RCC 7860 (cell line): ENCODE measurements around the gene MAPK12.

Experiments used
- DNase-seq: peaks from one replicate; pipeline ENCODE4 v3.0.0-alpha.2; 2015; ENCODE audit warnings: low spot score
- FAIRE-seq: peaks from 2 replicates; lab custom pipeline; 2012; peaks lifted over from hg19 to GRCh38; lab: Jason Lieb, UNC

MAPK12 gene

DNA sequence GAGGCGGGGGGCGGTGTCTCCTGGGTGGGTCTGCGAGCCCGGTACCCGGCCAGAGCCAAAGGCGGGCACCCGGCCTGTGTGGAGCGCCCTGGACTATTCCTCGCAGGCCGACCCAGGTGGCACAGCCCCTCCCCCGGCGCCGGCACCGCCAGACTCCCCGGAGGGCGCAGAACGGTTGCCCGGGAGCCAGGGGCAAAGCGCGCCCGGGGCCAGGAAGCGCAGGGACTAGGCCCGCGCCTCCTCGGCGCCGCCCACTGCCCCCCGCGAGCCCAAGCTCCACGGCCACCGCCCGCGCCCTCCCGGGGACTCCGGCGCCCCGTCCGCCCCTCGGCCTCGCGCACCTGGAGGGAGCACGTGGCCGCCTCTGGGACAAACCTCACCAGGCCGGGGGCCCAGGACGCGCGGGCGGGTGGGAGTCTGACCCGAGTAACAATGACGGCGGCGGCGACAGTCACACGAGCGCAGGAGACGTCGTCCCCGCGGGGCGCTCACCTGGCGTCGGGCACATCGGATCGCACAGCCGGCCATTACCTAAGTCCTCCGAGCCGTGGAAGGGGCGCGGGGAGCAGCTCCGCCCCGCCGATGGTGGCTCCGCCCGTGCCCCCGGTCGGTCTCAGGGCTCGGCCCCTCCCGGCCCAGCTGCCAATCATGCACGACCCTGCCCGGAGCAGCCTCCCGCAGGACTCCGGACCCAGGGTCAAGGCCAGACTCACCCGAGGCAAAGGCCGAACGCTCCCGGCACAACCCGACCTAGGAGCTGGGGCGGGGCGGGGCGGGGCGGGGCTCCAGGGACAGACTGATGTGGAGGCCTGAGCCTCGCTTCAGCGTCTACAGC is 38.5 kb upstream of the MAPK12 start:
- FAIRE-seq: no peak

DNA sequence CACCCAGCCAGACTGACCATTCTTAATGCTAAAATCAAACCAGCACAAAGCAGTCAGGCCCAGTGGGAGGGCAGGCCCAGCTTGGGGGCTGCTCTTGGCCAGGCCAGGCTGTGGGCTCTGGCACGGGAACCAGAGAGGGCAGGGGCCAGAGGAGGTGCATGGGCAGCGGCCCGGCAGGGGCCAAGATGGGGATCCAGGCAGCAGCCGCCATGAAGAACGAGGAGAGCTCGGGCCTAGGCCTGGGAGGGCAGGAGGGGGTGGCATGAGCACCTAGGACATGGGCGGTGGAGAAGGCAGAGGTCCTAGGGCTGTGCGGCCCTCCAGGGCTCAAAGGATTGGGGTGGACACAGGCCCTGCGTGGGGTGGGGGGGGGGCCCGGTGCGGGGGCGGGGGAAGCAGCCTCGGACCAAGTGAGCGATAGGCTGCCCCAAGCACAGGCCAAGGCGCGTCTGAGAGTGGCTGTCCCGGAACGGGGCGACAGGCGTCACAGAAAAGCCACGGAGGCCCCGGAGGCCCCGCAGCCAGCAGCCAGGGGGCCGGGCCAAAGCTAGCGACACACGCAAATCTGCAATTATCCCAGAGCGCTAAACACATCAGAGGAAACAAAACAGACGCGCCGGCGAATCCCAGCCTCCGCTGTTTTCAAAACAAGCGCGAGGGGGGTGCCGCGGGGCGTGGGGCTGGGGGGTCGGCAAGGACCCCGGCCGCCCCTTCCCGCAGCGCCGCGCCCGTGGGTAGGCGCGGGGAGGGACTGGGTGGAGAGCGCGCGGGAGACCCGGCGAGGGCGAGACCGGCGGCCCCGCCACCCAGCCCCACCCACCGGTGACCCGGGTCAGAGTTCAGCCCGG is 37.7 kb upstream of the MAPK12 start:
- DNase-seq (no peak), FAIRE-seq (no peak)

More for the DNA sequence above, 38.5 kb upstream of the MAPK12 start:
- no peak for DNase-seq

DNA sequence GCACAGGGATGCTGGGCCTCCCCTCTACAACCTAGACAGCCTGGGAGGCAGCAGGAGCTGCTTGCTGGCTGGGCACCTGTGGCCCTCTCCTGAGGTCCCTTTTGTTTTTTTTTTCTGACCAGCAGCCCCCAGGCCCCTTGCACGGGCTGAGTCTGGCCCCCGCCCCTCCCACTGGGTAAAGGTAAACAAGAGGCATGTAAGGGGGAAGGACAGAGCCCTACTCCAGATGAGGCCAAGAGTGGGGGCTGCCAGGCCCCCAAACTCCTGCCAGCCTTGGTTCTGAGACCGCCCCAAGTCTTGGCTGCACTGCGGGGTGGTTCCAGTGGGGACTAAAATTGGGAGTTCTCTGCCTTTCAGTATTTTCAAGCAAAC is 36.8 kb upstream of the MAPK12 start:
- FAIRE-seq (no peak), DNase-seq (no peak)

DNA sequence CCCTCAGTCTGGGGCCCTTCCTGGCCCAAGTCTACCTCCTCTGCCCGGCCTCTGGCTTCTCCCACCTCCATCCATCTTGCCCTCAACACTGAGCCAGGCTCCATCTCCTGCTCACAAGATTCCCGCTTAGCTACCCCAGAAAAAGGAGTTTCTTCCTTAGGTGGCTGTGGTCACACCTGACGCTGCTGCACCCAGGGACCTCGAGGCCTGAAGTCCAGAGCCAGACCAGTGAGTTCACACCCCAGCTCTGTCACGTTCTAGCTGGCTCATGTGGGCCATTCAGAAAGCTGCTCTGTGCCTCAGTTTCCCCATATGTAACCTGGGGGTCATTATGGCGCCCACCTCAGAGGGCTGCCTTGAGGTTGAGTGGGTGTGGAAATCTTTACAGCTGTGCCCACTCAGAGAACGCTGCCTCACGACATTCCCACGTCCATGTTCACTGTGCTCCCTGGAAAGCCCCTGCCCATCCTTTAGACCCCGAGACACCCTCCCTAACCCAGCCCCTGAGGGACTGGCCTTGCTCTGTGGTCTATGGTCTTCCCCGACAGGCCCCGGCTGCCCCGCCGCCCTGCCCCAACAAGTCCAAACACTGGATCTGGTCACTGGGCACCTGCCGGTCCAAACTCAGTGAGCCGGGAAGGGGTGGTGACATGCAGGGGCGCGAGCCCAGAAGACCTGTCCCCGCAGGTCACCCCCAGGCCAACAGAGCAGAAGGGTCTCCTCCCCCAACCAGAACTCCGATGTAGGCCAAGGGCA is 36.2 kb upstream of the MAPK12 start:
- DNase-seq (no peak), FAIRE-seq (no peak)

DNA sequence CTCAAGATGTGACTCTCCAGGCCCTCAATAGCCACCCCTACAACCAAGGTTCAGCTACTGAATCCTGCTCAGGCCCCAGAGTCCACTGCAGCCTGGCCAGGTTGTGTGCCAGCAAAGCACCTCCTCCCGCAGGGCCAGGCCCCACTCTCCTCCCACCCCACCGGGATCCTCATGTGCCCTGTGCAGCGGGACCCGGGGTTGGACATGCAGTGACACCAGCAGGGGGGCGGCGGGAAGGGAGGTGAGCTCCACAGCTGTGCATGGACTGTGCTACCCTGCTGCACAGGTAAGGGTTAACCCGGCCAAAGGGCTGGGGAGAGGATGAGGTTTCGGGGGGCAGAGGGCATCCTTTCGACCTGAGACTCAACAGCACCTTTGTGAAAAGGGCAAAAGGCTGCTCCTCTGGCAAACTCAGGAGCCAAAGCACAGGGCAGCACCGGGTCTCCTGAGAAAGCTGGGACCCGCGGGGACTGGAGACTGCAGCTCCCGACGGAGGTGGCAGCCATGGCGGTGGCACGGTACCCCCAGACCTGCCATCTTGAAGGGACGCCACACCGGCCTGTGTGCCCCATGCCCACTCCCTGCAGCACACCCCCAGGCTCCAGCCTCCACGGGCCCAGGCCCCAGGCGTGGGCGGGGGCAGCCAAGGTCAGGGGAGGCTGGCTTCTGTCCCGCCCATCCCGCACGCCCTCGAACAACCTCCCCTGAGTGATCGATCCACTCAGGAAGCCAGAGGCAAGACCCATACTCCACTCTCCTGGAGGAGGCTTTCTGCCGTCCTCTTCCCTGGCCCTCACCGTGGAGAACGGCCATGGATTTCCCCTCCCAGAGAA is 35.4 kb upstream of the MAPK12 start:
- FAIRE-seq (no peak), DNase-seq (no peak)

DNA sequence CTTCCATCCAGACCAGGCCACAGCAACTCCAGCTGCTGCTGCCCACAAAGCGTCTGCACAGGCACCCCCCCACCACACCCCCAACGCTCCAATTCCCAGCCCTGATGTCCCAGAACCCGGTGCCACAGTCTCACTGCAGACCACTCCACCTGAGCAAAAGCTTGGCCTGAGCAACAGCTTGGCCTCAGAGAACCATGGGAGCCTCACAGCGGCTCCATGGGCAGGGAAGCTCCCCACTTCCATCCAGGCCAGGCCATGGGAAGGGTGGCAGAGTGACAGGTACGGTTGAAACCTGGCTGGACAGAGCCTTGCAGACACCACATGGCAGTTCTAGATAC is 32.8 kb upstream of the MAPK12 start:
- FAIRE-seq: no peak
- no peak for DNase-seq

DNA sequence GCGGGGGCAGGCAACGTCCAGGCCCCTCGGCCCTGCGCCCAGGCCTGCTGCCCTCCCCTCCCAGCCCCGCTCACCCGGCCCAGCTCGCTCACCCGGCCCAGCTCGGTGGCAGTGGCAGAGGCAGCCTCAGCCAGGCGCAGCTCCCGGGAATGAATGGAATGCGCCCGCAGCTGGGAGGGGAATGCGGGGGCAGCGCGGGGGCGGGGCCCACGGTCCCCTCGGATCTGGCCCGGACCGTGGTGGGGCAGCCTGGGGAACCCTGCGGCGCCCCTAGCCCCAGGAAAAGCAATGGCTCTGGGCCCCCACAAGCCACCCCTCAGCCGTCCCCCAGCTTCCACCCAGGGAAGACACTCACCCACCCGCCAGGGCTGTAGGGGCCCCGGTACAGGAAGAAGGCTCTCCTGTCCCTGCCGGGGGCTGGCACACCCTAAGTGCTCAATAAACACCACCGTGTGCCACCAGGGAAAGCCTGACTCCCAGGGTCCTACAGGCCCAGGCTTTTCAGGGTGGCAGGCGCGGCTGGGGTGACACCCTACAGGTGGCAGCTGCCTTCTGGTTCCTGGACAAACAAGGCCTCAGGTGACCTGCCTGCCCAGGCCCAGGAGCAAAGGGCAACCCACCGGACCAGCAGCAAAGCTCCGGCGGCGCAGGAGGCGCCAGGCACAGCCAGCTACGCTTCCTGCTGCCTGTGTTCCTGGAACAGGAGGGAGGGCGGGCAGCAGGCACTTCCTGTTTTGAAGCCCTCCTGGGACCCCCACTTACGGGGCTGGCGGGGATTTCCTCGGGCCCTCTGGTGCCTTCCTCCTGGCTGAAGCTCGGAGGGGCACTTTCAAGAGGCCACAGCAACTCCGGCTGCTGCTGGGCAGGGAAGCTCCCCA is 32.2 kb upstream of the MAPK12 start:
- no peak for FAIRE-seq

DNA sequence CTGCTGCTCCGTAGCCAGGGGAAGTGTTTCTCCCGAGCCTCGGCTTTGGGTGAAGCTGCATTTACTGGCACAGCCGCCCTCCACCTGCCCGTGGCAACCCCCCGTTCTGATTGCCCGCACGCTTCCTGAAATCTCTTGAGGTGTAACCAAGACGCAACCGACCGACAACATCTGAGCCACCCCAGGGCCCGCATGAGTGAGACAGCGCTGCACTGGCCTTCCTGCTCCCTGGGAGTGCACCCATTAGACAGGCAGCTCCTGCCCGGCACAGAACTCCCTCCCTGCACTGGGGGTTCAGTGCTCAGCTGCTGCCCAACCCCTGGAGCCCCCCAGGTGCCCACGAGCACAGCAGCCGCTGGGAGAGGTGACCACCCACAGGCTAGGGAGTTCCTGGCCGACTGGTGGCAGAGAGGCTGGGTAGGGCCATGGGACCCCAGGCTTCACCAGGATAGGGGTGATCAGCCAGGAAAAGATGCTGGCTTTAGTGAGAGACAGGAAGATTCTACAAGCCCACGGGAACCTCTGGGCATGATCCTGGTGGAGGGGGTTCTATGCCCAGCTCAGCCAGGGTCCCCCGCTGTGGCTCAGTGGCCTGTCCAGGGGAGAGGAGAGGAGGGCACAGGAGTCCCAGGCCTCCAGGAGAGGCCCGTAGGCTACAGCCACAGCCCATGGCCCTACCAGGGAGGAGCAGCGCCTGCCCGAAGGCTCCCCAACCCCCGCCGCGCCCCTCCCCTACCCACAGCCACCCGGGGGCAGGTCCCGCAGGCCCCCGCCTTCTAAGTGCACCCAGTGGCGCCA is 31.4 kb upstream of the MAPK12 start:
- FAIRE-seq (no peak), DNase-seq (peak; percentile 51)

More for the DNA sequence above, 32.2 kb upstream of the MAPK12 start:
- DNase-seq: peak; percentile 79

DNA sequence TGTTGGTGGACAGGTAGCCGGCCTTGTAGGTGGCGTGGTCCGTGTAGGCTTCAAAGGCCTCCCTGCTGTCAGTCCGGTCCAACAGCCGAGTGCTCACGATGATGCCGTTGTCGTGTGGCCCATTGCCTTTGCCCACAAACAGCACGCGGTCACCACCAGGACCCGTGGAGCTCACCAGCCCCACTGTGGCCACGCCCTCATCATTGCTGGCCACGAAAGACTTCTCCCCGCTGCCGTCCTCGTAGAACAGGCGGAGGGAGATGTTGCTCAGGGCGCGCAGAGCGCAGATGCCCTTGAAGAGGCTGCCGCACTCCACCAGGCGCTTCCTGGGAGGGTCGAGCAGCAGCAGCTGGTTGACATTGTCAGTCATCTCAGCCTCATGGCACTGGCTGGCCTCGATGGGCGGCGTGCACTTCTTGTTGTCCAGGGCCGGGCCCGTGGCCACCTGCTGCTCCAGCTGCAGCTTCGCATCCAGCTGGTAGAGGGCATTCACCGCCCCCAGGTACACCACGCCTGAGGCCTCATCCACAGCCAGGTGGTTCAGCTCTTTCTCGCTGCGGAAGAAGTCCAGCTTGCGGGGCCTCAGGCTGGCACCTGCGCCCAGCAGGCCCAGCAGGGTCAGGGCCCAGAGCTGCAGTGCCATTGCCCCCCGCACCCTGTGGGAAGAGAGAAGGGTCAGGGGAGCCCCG is 28.6 kb upstream of the MAPK12 start:
- no peak for FAIRE-seq
- DNase-seq: no peak

DNA sequence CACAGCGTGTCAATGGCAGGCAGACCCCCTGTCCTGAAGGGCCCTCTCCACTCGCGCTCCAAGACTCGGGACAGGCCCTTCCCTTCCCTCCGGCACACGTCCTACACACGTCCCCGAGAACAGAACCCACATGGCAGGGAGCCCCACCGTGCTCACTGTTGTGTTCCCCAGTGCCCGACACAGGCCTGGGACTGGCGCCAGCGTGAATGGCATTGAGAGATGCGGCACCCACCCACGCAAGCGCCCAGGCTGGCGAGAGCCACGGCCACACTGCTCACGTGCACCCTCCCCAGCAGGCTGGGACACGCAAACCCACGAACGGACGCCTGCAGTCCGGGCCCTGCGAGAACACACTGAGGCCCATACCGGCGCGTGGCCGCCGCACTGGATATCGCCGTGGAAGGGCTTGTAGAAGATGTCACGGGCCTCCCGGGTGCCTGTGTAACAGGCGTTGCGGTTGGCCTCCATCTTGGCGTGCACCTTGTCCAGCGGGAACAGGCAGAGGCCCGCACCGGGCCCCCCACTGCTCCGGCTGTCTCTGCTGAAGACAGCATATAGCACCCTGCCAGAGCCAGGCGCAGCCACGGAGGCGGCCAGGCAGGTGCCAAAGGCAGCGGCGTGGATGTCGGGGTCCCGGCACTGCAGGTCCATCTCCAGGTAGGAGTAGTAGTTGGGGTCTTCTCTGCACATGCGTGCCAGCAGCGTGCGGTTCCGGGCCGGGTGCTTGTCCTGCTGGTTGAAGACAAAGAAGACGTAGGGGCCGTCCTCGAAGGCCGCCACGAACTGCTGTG is 27.9 kb upstream of the MAPK12 start:
- no peak for FAIRE-seq
- no peak for DNase-seq

DNA sequence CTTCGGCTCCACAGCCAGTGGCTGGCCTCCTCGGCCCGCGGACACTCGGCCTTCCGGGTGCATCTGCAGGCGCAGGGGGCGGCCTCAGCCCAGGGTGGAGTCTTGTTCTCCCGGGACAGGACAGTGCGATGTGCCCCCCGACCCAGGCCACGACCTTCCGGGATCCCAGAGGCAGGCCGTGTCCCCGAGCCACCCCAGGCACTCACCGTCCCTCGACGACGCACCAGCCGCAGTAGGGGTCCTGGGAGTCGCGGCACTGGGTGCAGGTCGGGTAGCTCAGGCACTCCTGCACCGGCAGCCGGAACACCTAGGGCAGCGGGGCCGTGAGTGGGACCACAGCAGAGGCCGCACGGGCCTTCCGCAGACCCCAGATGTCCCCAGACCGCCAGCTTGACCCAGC is 26.2 kb upstream of the MAPK12 start:
- DNase-seq: no peak
- FAIRE-seq: no peak

DNA sequence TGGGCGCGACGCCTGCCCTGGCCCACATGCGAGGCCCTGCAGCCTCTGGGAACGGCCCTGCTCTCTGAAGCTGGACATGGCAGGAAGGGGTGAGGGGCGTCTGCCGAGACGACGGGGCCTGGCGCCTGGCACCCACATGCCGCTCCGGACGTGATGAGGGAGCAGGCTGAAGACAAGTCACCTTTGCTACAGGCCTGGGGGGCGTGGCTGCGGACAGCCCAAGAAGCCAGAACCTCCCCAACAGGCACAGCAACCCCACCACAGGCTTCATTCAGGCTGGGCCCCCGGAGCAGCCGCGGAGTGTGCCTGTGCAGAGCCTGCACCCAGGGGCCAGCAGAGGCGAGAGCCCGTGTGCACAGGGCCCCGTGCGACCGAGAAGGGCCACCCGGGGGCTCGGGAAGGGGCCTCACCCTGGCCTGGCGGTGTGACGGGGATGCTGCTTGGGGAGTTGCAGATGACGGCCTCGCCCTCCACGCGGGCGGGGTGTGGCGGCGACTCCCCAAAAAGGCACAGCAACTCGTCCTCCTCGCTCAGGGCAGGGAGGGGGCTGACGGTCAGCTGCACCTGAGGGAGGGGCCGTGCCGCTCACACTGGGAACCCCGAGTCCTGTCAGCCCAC is 25.3 kb upstream of the MAPK12 start:
- DNase-seq (no peak), FAIRE-seq (no peak)

DNA sequence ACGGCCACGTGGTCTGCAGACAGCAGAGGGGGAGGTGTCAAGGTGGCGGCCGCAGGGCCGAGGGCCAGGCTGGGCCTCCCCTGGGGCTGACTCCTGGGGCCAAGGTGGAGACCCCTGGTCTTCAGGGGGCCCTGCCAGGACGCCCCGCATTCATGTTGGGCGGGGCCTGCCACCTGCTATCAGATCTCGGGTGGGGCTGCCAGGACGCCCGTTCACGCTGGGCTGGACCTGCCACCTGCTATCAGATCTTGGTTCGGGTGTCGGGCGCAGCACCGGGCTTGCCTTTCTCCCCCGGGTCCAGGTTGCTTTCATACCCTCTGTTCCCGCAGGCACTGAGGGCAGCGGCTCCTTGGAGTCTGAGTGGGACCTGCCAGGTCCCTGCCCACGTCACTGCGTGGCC is 24.8 kb upstream of the MAPK12 start:
- no peak for FAIRE-seq

DNA sequence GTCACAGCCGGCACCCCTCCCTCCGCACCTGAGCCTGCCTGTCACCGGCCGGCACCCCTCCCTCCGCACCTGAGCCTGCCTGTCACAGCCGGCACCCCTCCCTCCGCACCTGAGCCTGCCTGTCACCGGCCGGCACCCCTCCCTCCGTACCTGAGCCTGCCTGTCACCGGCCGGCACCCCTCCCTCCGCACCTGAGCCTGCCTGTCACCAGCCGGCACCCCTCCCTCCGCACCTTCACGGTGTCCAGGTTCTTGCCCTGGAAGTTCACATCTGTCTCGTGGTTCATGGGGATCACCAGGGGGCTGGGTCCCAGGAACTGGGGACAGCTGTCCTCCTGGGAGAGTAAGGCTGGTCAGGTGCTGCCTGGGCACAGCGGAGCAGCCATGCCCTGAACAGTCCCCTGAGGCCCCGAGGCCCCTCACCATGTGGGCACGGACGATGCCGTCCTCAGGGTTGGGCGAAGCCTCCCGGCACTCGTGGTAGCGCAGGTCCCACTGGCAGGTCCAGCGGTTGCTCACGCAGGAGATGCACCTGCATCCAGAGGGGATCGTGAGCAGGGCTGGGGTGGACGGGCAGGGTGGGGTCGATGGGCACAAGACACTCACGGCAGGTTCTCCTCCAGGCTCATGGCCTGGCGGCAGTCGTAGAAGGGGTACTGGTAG is 24.2 kb upstream of the MAPK12 start:
- FAIRE-seq: no peak

More for the DNA sequence above, 24.8 kb upstream of the MAPK12 start:
- no peak for DNase-seq

DNA sequence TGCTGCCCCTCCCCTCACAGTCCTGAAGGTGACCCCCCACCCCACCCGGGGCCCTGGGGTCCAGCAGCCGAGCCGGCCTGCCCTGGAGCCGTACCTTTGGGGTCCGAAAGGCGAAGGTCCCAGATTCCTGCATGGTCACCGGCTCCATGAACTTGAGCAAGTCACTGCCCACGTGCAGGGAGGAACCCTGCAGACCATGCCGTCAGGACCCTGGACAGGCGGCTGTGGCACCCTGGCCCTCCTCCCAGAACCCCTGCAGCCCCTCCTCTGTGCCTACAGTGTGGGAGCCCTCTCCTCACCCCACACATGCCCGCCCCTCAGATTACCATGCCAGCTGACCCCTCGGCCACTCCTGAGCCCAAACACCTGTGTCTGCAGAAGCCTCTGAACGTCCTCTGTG is 23.0 kb upstream of the MAPK12 start:
- DNase-seq: no peak
- no peak for FAIRE-seq

More for the DNA sequence above, 24.2 kb upstream of the MAPK12 start:
- no peak for DNase-seq

DNA sequence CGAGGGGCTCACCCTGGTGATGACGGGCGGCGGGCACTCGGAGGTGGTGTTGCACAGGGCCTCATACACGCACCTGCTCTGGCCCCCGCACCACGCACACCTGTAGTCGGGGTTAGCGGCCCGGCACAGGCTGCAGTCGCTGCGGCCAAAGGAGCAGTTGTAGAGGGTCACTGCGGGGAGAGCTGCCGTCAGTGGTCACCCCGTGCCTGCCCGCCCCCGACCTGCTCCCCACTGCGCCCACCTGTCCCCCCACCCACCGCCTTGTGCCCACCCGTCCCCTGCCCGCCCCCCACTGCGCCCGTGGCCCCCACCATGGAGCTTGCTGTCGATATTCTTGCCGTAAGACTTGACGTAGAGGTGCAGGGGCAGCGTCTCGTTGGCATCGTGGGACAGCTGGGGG is 22.3 kb upstream of the MAPK12 start:
- no peak for DNase-seq

More for the DNA sequence above, 22.3 kb upstream of the MAPK12 start:
- no peak for FAIRE-seq
